ENCODE data around the gene COX8A. TPM values are rescaled to one million over a fixed set of nuclear protein-coding genes. Genes with fewer than 3 reads are reported as not detected.
A peak's percentile ranks its signal among the peaks of the same experiment; 100 is the strongest.

COX8A gene
- polyA plus RNA-seq, 3 donors = 354 to 588 (median 526) TPM

GRCh38 chr11:63933459-63933858 is 41.0 kb upstream of the COX8A start:
- no peaks in the 10 kb centered on the region for H3K27me3 ChIP-seq (ENCODE audit: control insufficient read depth in 2 of 2, insufficient read depth in 2 of 2, low read length in 2 of 2)
- Mint-ChIP-seq H3K4me1 (peaks cover 8% of the 10 kb centered on the region), H3K36me3 (no peaks in the 10 kb centered on the region), H3K9me3 (no peaks in the 10 kb centered on the region), H3K27ac (no peak overlapping the region), H3K27me3 (ENCODE audit: low read depth in 3 of 3) (peaks cover 8 to 13% (median 12%) of the 10 kb centered on the region in 3 donors), H3K4me3 (no peak overlapping the region)
- H3K4me3 ChIP-seq (replicated peaks in 1 of 3; ENCODE audit: low read depth in 2 of 3, low read length in 3 of 3) = no peak overlapping the region
- no peak overlapping the region for H2AFZ ChIP-seq (ENCODE audit: insufficient read depth, low read depth, low read length, poor library complexity, severe bottlenecking)
- 83% methylated on average over 1 of the region's 1 CpG for WGBS (ENCODE audit: insufficient coverage)
- DNase-seq = no peak
- no peak for TF ChIP-seq CTCF (IDR thresholded peaks at IDR 0.05)
- no peak overlapping the region for H3K9ac ChIP-seq (ENCODE audit: insufficient read depth, low read length, poor library complexity, severe bottlenecking)
- no peak overlapping the region for H3K27ac ChIP-seq (ENCODE audit: low read depth in 1 of 2, low read length in 2 of 2)
- peaks cover 6 to 7% of the 10 kb centered on the region in 2 donors for H3K4me1 ChIP-seq (ENCODE audit: control insufficient read depth in 1 of 2, insufficient read depth in 2 of 2, low read length in 2 of 2)
- no peaks in the 10 kb centered on the region for H3K36me3 ChIP-seq (replicated peaks in 1 of 2; ENCODE audit: control insufficient read depth in 1 of 2, insufficient read depth in 2 of 2, low read length in 2 of 2)
- no peaks in the 10 kb centered on the region for H3K79me2 ChIP-seq (ENCODE audit: insufficient read depth, low read length)
- H3K9me3 ChIP-seq (replicated peaks in 1 of 2; ENCODE audit: control insufficient read depth in 1 of 2, insufficient read depth in 1 of 2, low read length in 2 of 2) = no peaks in the 10 kb centered on the region
- H3K4me2 ChIP-seq (replicated peaks; ENCODE audit: extremely low read depth, low read length, poor library complexity, severe bottlenecking) = no peak overlapping the region
- intact Hi-C loops (cut with micrococcal nuclease) = no loop called here
- H4K20me1 ChIP-seq (ENCODE audit: insufficient read depth, low read length) = no peaks in the 10 kb centered on the region

- Histone ChIP-seq H3K36me3 (replicated peaks in 1 of 2; ENCODE audit: control insufficient read depth in 1 of 2, insufficient read depth in 2 of 2, low read length in 2 of 2) (no peaks in the 10 kb centered on the region), H3K27ac (ENCODE audit: low read depth in 1 of 2, low read length in 2 of 2) (no peak overlapping the region), H4K20me1 (ENCODE audit: insufficient read depth, low read length) (no peaks in the 10 kb centered on the region), H3K79me2 (ENCODE audit: insufficient read depth, low read length) (peaks cover 23% of the 10 kb centered on the region), H3K4me2 (replicated peaks; ENCODE audit: extremely low read depth, low read length, poor library complexity, severe bottlenecking) (peak overlapping the region; percentile 100), H3K9me3 (replicated peaks in 1 of 2; ENCODE audit: control insufficient read depth in 1 of 2, insufficient read depth in 1 of 2, low read length in 2 of 2) (no peaks in the 10 kb centered on the region), H3K9ac (ENCODE audit: insufficient read depth, low read length, poor library complexity, severe bottlenecking) (peak overlapping the region; percentile 70), H3K4me1 (ENCODE audit: control insufficient read depth in 1 of 2, insufficient read depth in 2 of 2, low read length in 2 of 2) (peaks cover 35 to 36% of the 10 kb centered on the region in 2 donors), H2AFZ (ENCODE audit: insufficient read depth, low read depth, low read length, poor library complexity, severe bottlenecking) (peak overlapping the region; percentile 91), H3K27me3 (ENCODE audit: control insufficient read depth in 2 of 2, insufficient read depth in 2 of 2, low read length in 2 of 2) (no peaks in the 10 kb centered on the region), H3K4me3 (replicated peaks in 1 of 3; ENCODE audit: low read depth in 2 of 3, low read length in 3 of 3) (peak overlapping the region; percentile 54 to 90 (median 71))
- 30% methylated on average over 8 of the region's 30 CpGs for whole genome bisulfite sequencing (ENCODE audit: insufficient coverage)
- Mint-ChIP-seq H3K27me3 (ENCODE audit: low read depth in 3 of 3) (peaks cover 6 to 13% (median 12%) of the 10 kb centered on the region in 3 donors), H3K9me3 (no peaks in the 10 kb centered on the region), H3K4me1 (peaks cover 32% of the 10 kb centered on the region), H3K27ac (peak overlapping the region in 5 of 7 donors; percentile 32 to 88 (median 69)), H3K4me3 (peak overlapping the region; percentile 87 to 95), H3K36me3 (no peaks in the 10 kb centered on the region)
- TF ChIP-seq CTCF (IDR thresholded peaks at IDR 0.05) = no peak
- intact Hi-C loops (cut with micrococcal nuclease) = loop anchor here in 1 of 2 donors (2.0 kb wide), 1 partner anchor 97 kb away; no protein-coding TSS in a partner anchor
- no peak for DNase-seq
Measured at GRCh38 chr11:63937713-63938478, 36.5 kb upstream of the COX8A start.
